ENCODE measurements around the gene SSX4.

DNA sequence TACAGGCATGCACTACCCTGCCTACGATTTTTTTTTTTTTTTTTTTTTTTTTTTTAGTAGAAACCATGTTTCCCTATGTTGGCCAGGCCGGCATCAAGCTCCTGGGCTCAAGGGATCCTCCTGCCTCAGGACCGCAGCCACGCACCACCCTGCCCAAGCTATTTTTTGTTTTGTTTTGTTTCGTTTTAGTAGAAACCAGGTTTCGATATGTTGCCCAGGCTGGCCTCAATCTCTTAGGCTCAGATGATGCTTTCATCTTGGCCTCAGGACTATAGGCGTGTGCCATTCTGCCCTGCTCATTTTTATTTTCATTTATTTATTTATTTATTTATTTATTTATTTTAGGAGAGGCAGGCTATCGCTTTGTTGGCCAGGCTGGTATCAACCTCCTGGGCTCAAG is 25.7 kb upstream of the SSX4 start:
- TF ChIP-seq, protein P1, sequence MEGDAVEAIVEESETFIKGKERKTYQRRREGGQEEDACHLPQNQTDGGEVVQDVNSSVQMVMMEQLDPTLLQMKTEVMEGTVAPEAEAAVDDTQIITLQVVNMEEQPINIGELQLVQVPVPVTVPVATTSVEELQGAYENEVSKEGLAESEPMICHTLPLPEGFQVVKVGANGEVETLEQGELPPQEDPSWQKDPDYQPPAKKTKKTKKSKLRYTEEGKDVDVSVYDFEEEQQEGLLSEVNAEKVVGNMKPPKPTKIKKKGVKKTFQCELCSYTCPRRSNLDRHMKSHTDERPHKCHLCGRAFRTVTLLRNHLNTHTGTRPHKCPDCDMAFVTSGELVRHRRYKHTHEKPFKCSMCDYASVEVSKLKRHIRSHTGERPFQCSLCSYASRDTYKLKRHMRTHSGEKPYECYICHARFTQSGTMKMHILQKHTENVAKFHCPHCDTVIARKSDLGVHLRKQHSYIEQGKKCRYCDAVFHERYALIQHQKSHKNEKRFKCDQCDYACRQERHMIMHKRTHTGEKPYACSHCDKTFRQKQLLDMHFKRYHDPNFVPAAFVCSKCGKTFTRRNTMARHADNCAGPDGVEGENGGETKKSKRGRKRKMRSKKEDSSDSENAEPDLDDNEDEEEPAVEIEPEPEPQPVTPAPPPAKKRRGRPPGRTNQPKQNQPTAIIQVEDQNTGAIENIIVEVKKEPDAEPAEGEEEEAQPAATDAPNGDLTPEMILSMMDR (optimal IDR thresholded peaks at IDR 0.05 in 1 of 3, IDR thresholded peaks at IDR 0.05 in 1 of 3, conservative IDR thresholded peaks at IDR 0.05 in 1 of 3; ENCODE audit: extremely low read depth in 1 of 3, insufficient read depth in 2 of 3, low read length in 3 of 3): no peak
- TF ChIP-seq EZH2 (IDR thresholded peaks at IDR 0.05; ENCODE audit: low read length): no peak

Measured in keratinocyte (primary cell).